ENCODE results near the gene MTHFD2L. TPM values are rescaled to one million over a fixed set of nuclear protein-coding genes. Genes with fewer than 3 reads are reported as not detected.
A peak's percentile ranks its signal among the peaks of the same experiment; 100 is the strongest.

MTHFD2L gene
- 1 to 10 TPM; 5.2 to 9.0 (median 8.1) TPM for total RNA-seq (2021; fragmentation: NEBNext Ultra II Directional; extraction: Animal tissue kit (Norgen Biotek cat#: 25700))
- long read RNA-seq, transcript MTHFD2L-208 (2 exons, 2,363 nt), result major isoform, 9 of 13 reads
- long read RNA-seq, partial matches to known transcripts, result 1 of 13 reads
- long read RNA-seq, other reads (novel, unspliced or antisense), result 3 of 13 reads

GRCh38 chr4:74157561-74158465 is at the start of gene MTHFD2L:
Gene MTHFD2L (plus strand): TSS chr4:74158118. CDS start chr4:74158139, 21 bp downstream.
- Mint-ChIP-seq H3K9me3 (no peaks in the 10 kb centered on the region), H3K4me1 (ENCODE audit: low read depth) (peaks cover 47% of the 10 kb centered on the region), H3K4me3 (peak within 1 kb of the TSS; percentile 88), H3K27me3 (ENCODE audit: insufficient read depth) (no peaks in the 10 kb centered on the region), H3K36me3 (ENCODE audit: low read depth) (peaks cover 12% of the 10 kb centered on the region), H3K27ac (peak within 1 kb of the TSS; percentile 99)
- peak; percentile 96 for DNase-seq
- TF ChIP-seq CTCF (IDR thresholded peaks at IDR 0.05), result no peak

GRCh38 chr4:74108457-74109115 is 49.3 kb upstream of the MTHFD2L start:
- H3K4me3 Mint-ChIP-seq, result peak overlapping the region; percentile 45
- H3K27me3 Mint-ChIP-seq (ENCODE audit: insufficient read depth), result no peaks in the 10 kb centered on the region
- peak overlapping the region; percentile 100 for H3K27ac Mint-ChIP-seq
- no peaks in the 10 kb centered on the region for H3K9me3 Mint-ChIP-seq
- DNase-seq, result no peak
- TF ChIP-seq CTCF (IDR thresholded peaks at IDR 0.05), result no peak
- H3K4me1 Mint-ChIP-seq (ENCODE audit: low read depth), result peaks cover 59% of the 10 kb centered on the region
- H3K36me3 Mint-ChIP-seq (ENCODE audit: low read depth), result no peaks in the 10 kb centered on the region

- no peak for TF ChIP-seq CTCF (IDR thresholded peaks at IDR 0.05)
- no peaks in the 10 kb centered on the region for H3K27me3 Mint-ChIP-seq (ENCODE audit: insufficient read depth)
- H3K4me1 Mint-ChIP-seq (ENCODE audit: low read depth), result peaks cover 66% of the 10 kb centered on the region
- no peaks in the 10 kb centered on the region for H3K36me3 Mint-ChIP-seq (ENCODE audit: low read depth)
- peak overlapping the region; percentile 74 for H3K4me3 Mint-ChIP-seq
- peak overlapping the region; percentile 100 for H3K27ac Mint-ChIP-seq
- H3K9me3 Mint-ChIP-seq, result no peaks in the 10 kb centered on the region
- DNase-seq, result peak; percentile 95
Measured at GRCh38 chr4:74109116-74109869, 48.6 kb upstream of the MTHFD2L start.

- TF ChIP-seq CTCF (IDR thresholded peaks at IDR 0.05), result no peak
- Mint-ChIP-seq H3K27ac (peak overlapping the region; percentile 100), H3K4me1 (ENCODE audit: low read depth) (peaks cover 73% of the 10 kb centered on the region), H3K9me3 (no peaks in the 10 kb centered on the region), H3K36me3 (ENCODE audit: low read depth) (no peaks in the 10 kb centered on the region), H3K27me3 (ENCODE audit: insufficient read depth) (no peaks in the 10 kb centered on the region), H3K4me3 (peak overlapping the region; percentile 74)
- DNase-seq, result peak; percentile 89
Measured at GRCh38 chr4:74109870-74110605, 47.9 kb upstream of the MTHFD2L start.
